Psoas muscle (tissue), 8 donors: Measurements from ENCODE around the gene CDK5RAP1. TPM values are rescaled to one million over a fixed set of nuclear protein-coding genes. Genes with fewer than 3 reads are reported as not detected.
A peak's percentile ranks its signal among the peaks of the same experiment; 100 is the strongest.

Experiments
- ATAC-seq, 4 donors: fragments of 200-7000 bp; cut with Tn5 transposase; one replicate each; pipeline ENCODE4 v1.9.1; 2020; ENCODE audit warnings: moderate library complexity in 3 of 4, mild to moderate bottlenecking in 2 of 4
- DNase-seq, 2 donors: peaks; one replicate each; pipeline ENCODE4 v3.0.0-alpha.2; 2020
- H3K27ac ChIP-seq: fragments of 200-600 bp; one replicate; pipeline ENCODE4 v1.8.0; 2022
- H3K27me3 ChIP-seq, 3 donors: fragments of 200-600 bp in 1 of 3; one replicate each; pipeline versions ENCODE4 v1.6.1 to v1.8.0; 2013 to 2022; ENCODE audit warnings: low read length in 2 of 3, mild to moderate bottlenecking in 2 of 3, moderate library complexity in 1 of 3; ENCODE audit not compliant: insufficient read depth in 3 of 3
- H3K36me3 ChIP-seq, 2 donors: fragments of 200-600 bp in 1 of 2; one replicate each; pipeline versions ENCODE4 v1.6.1 to v1.8.0; 2013 to 2022; ENCODE audit warnings: low read depth in 1 of 2, mild to moderate bottlenecking in 1 of 2, moderate library complexity in 1 of 2; ENCODE audit not compliant: insufficient read depth in 1 of 2
- H3K4me1 ChIP-seq: fragments of 200-600 bp; one replicate; pipeline ENCODE4 v1.8.0; 2022
- H3K4me3 ChIP-seq: fragments of 200-600 bp; one replicate; pipeline ENCODE4 v1.8.0; 2022; ENCODE audit warnings: mild to moderate bottlenecking
- H3K9me3 ChIP-seq: fragments of 200-600 bp; one replicate; pipeline ENCODE4 v1.8.0; 2022
- CTCF ChIP-seq: fragments of 200-600 bp; IDR thresholded peaks from one replicate; pipeline ENCODE4 v1.8.0; 2022; ENCODE audit warnings: antibody characterized with exemption
- WGBS, 3 donors: extraction: QIAGEN DNeasy Blood & Tissue Kit; methylation state at CpG; one replicate each; pipeline versions ENCODE4 v1.1.6 to v1.1.7; 2013; 5-methylcytosine and 5-hydroxymethylcytosine counted together
- intact Hi-C, 2 donors: fragments of 100-400 bp; cut with DNase I; formaldehyde crosslinking; loops; one replicate each; pipeline versions ENCODE4 v1.11.0 to v1.14.2; 2022
- polyA plus RNA-seq, 3 donors: library from polyadenylated mRNA; stranded (reverse); fragments of 200-250 nt; gene quantifications; one replicate each; pipeline ENCODE4 v1.2.3, GENCODE V29; 2013
- total RNA-seq, 4 donors: library from RNA; stranded (reverse); fragmentation: NEBNext Ultra II Directional in 2 of 4; extraction: Animal tissue kit (Norgen Biotek cat#: 25700) in 2 of 4; gene quantifications; one replicate each; pipeline versions ENCODE4 v1.2.1 to v1.2.4, GENCODE V29; 2021 to 2023
- donor health status: healthy with polysubstance abuse.
- donor health status: DM: no; HTN: no; CAD: no; lungs with moderate emphysema.
- donor health status: Bipolar disorder and iron deficiency.
- donor health status: healthy.
- donor health status: DM: yes; HTN: yes; CAD: no.
- donor health status: DM: no; HTN: no; CAD: no.
- donor health status: DM: no; HTN: no; CAD: no.
- donor health status: DM: yes; HTN: yes; CAD: no.

CDK5RAP1 gene
- total and polyA plus RNA-seq, 7 donors, result 14.7 to 43.3 (median 25.8) TPM

- Histone ChIP-seq H3K27ac (peak overlapping the region; percentile 90), H3K4me1 (peaks cover 42% of the 10 kb centered on the region), H3K9me3 (no peaks in the 10 kb centered on the region), H3K4me3 (no peak overlapping the region), H3K36me3 (peaks cover 0 to 28% of the 10 kb centered on the region in 2 donors), H3K27me3 (no peaks in the 10 kb centered on the region)
- ATAC-seq, result no peak
- 70 to 82% (median 78%) methylated on average over 2 of the region's 2 CpGs for WGBS, 3 donors
- intact Hi-C loops, result no loop called here
- no peak for TF ChIP-seq CTCF
- DNase-seq, result no peak
Measured at GRCh38 chr20:33438481-33438880, 37.2 kb upstream of the CDK5RAP1 start.

GRCh38 chr20:33437141-33437911 lies 36.0 kb upstream of the CDK5RAP1 start:
- no peaks in the 10 kb centered on the region for H3K27me3 ChIP-seq
- H3K36me3 ChIP-seq, result peaks cover 0 to 28% of the 10 kb centered on the region in 2 donors
- H3K4me1 ChIP-seq, result peaks cover 48% of the 10 kb centered on the region
- no peak for TF ChIP-seq CTCF
- ATAC-seq (peak in 2 of 4 donors; percentile 11 to 13), DNase-seq (peak; percentile 41 to 83)
- H3K9me3 ChIP-seq, result no peaks in the 10 kb centered on the region
- 52 to 56% (median 54%) methylated on average over 12 of the region's 12 CpGs for WGBS, 3 donors
- intact Hi-C loops, result no loop called here
- no peak overlapping the region for H3K4me3 ChIP-seq
- H3K27ac ChIP-seq, result peak overlapping the region; percentile 90

GRCh38 chr20:33434434-33434833 lies 33.1 kb upstream of the CDK5RAP1 start:
- ATAC-seq (no peak), DNase-seq (no peak)
- H3K36me3 ChIP-seq, result peaks cover 0 to 28% of the 10 kb centered on the region in 2 donors
- WGBS, 3 donors, result 81 to 93% (median 91%) methylated on average over 5 of the region's 5 CpGs
- H3K27me3 ChIP-seq, result no peaks in the 10 kb centered on the region
- intact Hi-C loops, result no loop called here
- H3K4me1 ChIP-seq, result peaks cover 43% of the 10 kb centered on the region
- no peak overlapping the region for H3K4me3 ChIP-seq
- no peak for TF ChIP-seq CTCF
- no peaks in the 10 kb centered on the region for H3K9me3 ChIP-seq
- peak overlapping the region; percentile 98 for H3K27ac ChIP-seq

- ATAC-seq (peak; percentile 93 to 98 (median 94)), DNase-seq (peak; percentile 81 to 95)
- Histone ChIP-seq H3K4me3 (no peak overlapping the region), H3K4me1 (peaks cover 45% of the 10 kb centered on the region), H3K36me3 (peaks cover 0 to 24% of the 10 kb centered on the region in 2 donors), H3K27ac (peak overlapping the region; percentile 98), H3K9me3 (no peaks in the 10 kb centered on the region), H3K27me3 (no peaks in the 10 kb centered on the region)
- 27 to 41% (median 33%) methylated on average over 8 of the region's 8 CpGs for WGBS, 3 donors
- intact Hi-C loops, result no loop called here
- no peak for TF ChIP-seq CTCF
Measured at GRCh38 chr20:33433465-33434234, 32.3 kb upstream of the CDK5RAP1 start.
